Heart right ventricle (tissue), 16 donors: ENCODE measurements around the gene GOLIM4. TPM values are rescaled to one million over a fixed set of nuclear protein-coding genes. Genes with fewer than 3 reads are reported as not detected.
"Not testable (repeated sequence)": the region's sequence is repeated elsewhere in the genome, so short reads cannot be mapped to it uniquely, and the experiment has no call there.

Source experiments
- ATAC-seq, 8 donors: fragments of 200-7000 bp; cut with Tn5 transposase; one replicate each; pipeline ENCODE4 v1.9.1; 2020; ENCODE audit warnings: mild to moderate bottlenecking in 8 of 8, moderate library complexity in 8 of 8, moderate number of reproducible peaks in 1 of 8
- DNase-seq, 2 donors: peaks; one replicate each; pipeline ENCODE4 v3.0.0-alpha.2; 2020
- H3K27ac ChIP-seq, 10 donors: fragments of 200-600 bp; sonication (generic) in 2 of 10; one replicate each; pipeline versions ENCODE4 v1.5.0 to v1.8.0; 2020 to 2022; ENCODE audit warnings: mild to moderate bottlenecking in 3 of 10
- H3K27me3 ChIP-seq, 7 donors: fragments of 200-600 bp; one replicate each; pipeline ENCODE4 v1.8.0; 2021 to 2022; ENCODE audit warnings: mild to moderate bottlenecking in 2 of 7
- H3K36me3 ChIP-seq, 9 donors: fragments of 200-600 bp; sonication (generic) in 1 of 9; one replicate each; pipeline versions ENCODE4 v1.5.0 to v1.8.0; 2020 to 2022; ENCODE audit warnings: mild to moderate bottlenecking in 2 of 9
- H3K4me1 ChIP-seq, 9 donors: fragments of 200-600 bp; sonication (generic) in 1 of 9; one replicate each; pipeline versions ENCODE4 v1.5.0 to v1.8.0; 2020 to 2022; ENCODE audit warnings: mild to moderate bottlenecking in 4 of 9
- H3K4me3 ChIP-seq, 10 donors: fragments of 200-600 bp; sonication (generic) in 2 of 10; one replicate each; pipeline versions ENCODE4 v1.5.0 to v1.8.0; 2020 to 2022; ENCODE audit warnings: mild to moderate bottlenecking in 7 of 10, moderate library complexity in 2 of 10
- H3K9me3 ChIP-seq, 11 donors: fragments of 200-600 bp in 10 of 11; sonication (generic) in 2 of 11; one replicate each; pipeline versions ENCODE4 v1.5.0 to v1.8.0; 2013 to 2022; ENCODE audit warnings: mild to moderate bottlenecking in 2 of 11, control low read depth in 1 of 11, moderate library complexity in 1 of 11
- WGBS, 2 donors: extraction: QIAGEN DNeasy Blood & Tissue Kit; methylation state at CpG; one replicate each; pipeline ENCODE4 v1.1.7; 2013; ENCODE audit warnings: inconsistent platforms in 1 of 2; 5-methylcytosine and 5-hydroxymethylcytosine counted together
- intact Hi-C, 10 donors: fragments of 100-400 bp; cut with DNase I; formaldehyde crosslinking; loops; one replicate each; pipeline versions ENCODE4 v1.11.1 to v1.14.2; 2022
- polyA plus RNA-seq, 2 donors: library from polyadenylated mRNA; stranded (reverse); fragments of 200-250 nt; gene quantifications; one replicate each; pipeline ENCODE4 v1.2.3, GENCODE V29; 2013
- total RNA-seq, 10 donors: library from RNA; stranded (reverse); fragmentation: NEBNext Ultra II Directional in 3 of 10; extraction: Animal tissue kit (Norgen Biotek cat#: 25700) in 3 of 10; gene quantifications; one replicate each; pipeline versions ENCODE4 v1.2.1 to v1.2.4, GENCODE V29; 2021 to 2023
- TF ChIP-seq, protein P1 (sequence below), 9 donors: fragments of 200-600 bp; sonication (generic) in 2 of 9; IDR thresholded peaks; one replicate each; pipeline versions ENCODE4 v1.5.0 to v1.8.0; 2021 to 2022; ENCODE audit warnings: antibody characterized with exemption in 9 of 9, mild to moderate bottlenecking in 5 of 9, moderate library complexity in 1 of 9
- donor health status: Arrhythmogenic right ventricular cardiomyopathy.
- donor health status: ischemic (EF 13 %, LVEDD 7.1; RV severe dilation, severe dysfunction).
- donor health status: healthy with polysubstance abuse.
- donor health status: DM: no; HTN: yes; CAD: no.
- donor health status: DM: no; HTN: no; CAD: no.
- donor health status: ischemic (EF 25% LVEDD 6.9; RV normal size, moderate dysfunction).
- donor health status: ischemic (EF 25% LVEDD 5.7; RV mildly dilated, moderate dysfunction).
- donor health status: healthy.
- donor health status: DM: yes; HTN: yes; CAD: no.
- donor health status: Ischemic cardiomyopathy.
- donor health status: ischemic (EF 35%, LVEDD 5.7; RV mildly dilated, moderate dysfunction).
- donor health status: nonischemic (EF 11% LVEDD 7.7; RV severe dilation, severe dysfunction).
- donor health status: DM: yes; HTN: yes; CAD: no.
- donor health status: PGD.
- donor health status: ischemic (EF 29% LVEDD 5.4; RV normal size, mild dysfunction).
- donor health status: nonischemic (EF 23%, LVEDD 6.1; RV moderate dilation, normal function).

Gene GOLIM4
- total and polyA plus RNA-seq, 12 donors: 18.8 to 103 (median 69.8) TPM

- Histone ChIP-seq H3K36me3 (no peaks in the 10 kb centered on the region), H3K4me1 (no peaks in the 10 kb centered on the region), H3K27me3 (no peaks in the 10 kb centered on the region), H3K27ac (no peak overlapping the region), H3K9me3 (peaks cover 0 to 11% (median 0%) of the 10 kb centered on the region in 11 donors), H3K4me3 (no peak overlapping the region)
- TF ChIP-seq, protein P1, sequence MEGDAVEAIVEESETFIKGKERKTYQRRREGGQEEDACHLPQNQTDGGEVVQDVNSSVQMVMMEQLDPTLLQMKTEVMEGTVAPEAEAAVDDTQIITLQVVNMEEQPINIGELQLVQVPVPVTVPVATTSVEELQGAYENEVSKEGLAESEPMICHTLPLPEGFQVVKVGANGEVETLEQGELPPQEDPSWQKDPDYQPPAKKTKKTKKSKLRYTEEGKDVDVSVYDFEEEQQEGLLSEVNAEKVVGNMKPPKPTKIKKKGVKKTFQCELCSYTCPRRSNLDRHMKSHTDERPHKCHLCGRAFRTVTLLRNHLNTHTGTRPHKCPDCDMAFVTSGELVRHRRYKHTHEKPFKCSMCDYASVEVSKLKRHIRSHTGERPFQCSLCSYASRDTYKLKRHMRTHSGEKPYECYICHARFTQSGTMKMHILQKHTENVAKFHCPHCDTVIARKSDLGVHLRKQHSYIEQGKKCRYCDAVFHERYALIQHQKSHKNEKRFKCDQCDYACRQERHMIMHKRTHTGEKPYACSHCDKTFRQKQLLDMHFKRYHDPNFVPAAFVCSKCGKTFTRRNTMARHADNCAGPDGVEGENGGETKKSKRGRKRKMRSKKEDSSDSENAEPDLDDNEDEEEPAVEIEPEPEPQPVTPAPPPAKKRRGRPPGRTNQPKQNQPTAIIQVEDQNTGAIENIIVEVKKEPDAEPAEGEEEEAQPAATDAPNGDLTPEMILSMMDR (IDR thresholded peaks at IDR 0.05): no peak
- intact Hi-C loops: no loop called here
- ATAC-seq (no peak), DNase-seq (no peak)
- WGBS, 2 donors: 66 to 72% methylated on average over 5 of the region's 5 CpGs
Measured at GRCh38 chr3:168134931-168135330, 39.2 kb upstream of the GOLIM4 start.

- H3K4me1 ChIP-seq, H3K4me3 ChIP-seq, H3K27me3 ChIP-seq, intact Hi-C loops, H3K36me3 ChIP-seq, DNase-seq, H3K27ac ChIP-seq, ATAC-seq: not testable (repeated sequence)
- WGBS, 2 donors: 90 to 94% methylated on average over 3 of the region's 3 CpGs
- peaks cover 0 to 30% (median 0%) of the 10 kb centered on the region in 11 donors for H3K9me3 ChIP-seq
Measured at GRCh38 chr3:168130250-168130649, 34.5 kb upstream of the GOLIM4 start.

DNA sequence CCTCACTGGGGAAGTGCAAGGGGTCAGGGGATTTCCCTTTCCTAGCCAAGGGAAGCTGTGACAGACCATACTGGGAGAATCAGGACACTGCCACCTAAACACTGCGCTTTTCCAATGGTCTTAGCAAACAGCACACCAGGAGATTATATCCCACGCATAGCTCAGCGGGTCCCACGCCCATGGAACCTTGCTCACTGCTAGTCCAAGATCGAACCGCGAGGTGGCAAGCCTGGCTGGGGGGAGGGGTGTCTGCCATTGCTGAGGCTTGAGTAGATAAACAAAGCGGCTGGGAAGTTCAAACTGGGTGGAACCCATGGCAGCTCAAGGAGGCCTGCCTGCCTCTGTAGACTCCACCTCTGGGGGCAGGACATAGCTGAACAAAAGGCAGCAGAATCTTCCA is 32.7 kb upstream of the GOLIM4 start:
- 94 to 97% methylated on average over 8 of the region's 8 CpGs for WGBS, 2 donors
- ATAC-seq, H3K4me3 ChIP-seq, H3K4me1 ChIP-seq, H3K36me3 ChIP-seq, intact Hi-C loops, DNase-seq, H3K27me3 ChIP-seq, H3K27ac ChIP-seq: not testable (repeated sequence)
- peaks cover 0 to 25% (median 0%) of the 10 kb centered on the region in 11 donors for H3K9me3 ChIP-seq

DNA sequence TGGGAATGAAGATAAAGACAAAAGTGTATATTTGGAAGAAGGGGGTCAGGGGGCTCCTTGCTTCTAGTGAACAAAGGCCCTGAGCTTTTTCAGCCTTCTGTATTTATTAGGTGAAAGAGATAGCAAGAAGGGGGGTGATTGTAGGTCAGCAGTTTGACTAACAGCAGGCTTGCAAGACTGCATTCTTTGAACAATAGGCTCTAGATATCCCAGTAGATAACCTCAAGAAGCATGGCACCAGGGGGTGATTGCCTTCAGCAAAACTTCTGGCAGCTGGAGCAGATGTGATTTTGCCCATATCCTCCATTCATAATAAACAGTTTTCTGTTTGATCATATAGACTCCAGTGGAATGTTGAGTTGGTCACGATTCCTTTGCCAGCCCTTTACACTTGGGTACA is 31.7 kb upstream of the GOLIM4 start:
- ATAC-seq (no peak), DNase-seq (no peak)
- H3K27ac ChIP-seq: no peak overlapping the region
- TF ChIP-seq, protein P1 (IDR thresholded peaks at IDR 0.05): no peak
- H3K27me3 ChIP-seq: no peaks in the 10 kb centered on the region
- H3K4me3 ChIP-seq: no peak overlapping the region
- WGBS, 2 donors: 97 to 98% methylated on average over 1 of the region's 1 CpG
- peaks cover 0 to 25% (median 0%) of the 10 kb centered on the region in 11 donors for H3K9me3 ChIP-seq
- intact Hi-C loops: no loop called here
- no peaks in the 10 kb centered on the region for H3K36me3 ChIP-seq
- peaks cover 0 to 3% (median 0%) of the 10 kb centered on the region in 9 donors for H3K4me1 ChIP-seq

DNA sequence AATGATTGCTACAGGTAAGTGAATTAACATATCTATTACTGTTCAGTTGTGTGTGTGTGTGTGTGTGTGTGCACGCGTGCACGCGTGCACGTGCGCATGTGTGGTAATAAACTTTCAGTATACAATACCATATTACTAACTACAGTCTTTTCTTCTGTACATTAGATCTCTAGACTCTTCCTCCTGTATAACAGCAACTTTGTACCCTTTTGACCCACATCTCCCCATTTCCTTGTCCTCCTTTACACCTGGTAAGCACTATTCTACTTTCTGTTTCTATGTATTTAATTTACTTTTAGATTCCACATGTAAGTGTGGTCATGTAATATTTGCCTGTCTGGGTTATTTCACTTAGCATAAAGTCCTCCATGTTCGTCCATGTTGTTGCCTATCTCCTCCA is 29.1 kb upstream of the GOLIM4 start:
- Histone ChIP-seq H3K4me3 (no peak overlapping the region), H3K4me1 (peaks cover 0 to 24% (median 8%) of the 10 kb centered on the region in 9 donors), H3K36me3 (no peaks in the 10 kb centered on the region), H3K27me3 (no peaks in the 10 kb centered on the region), H3K9me3 (peaks cover 0 to 17% (median 0%) of the 10 kb centered on the region in 11 donors), H3K27ac (no peak overlapping the region)
- no peak for ATAC-seq
- WGBS, 2 donors: 94 to 95% methylated on average over 7 of the region's 7 CpGs
- no peak for DNase-seq
- intact Hi-C loops: no loop called here
- TF ChIP-seq, protein P1 (IDR thresholded peaks at IDR 0.05): no peak
